Subcutaneous abdominal adipose tissue (tissue), 5 donors: Measurements from ENCODE around the gene SPOCD1.

ENCODE experiments used
- H3K27ac ChIP-seq: one replicate; pipeline ENCODE4 v1.7.0; 2013; ENCODE audit warnings: low read depth, mild to moderate bottlenecking, inconsistent platforms, low read length, moderate library complexity
- H3K27me3 ChIP-seq, 5 donors: one replicate each; pipeline ENCODE4 v1.7.0; 2013; ENCODE audit warnings: low read length in 5 of 5, inconsistent platforms in 1 of 5; ENCODE audit not compliant: control insufficient read depth in 5 of 5, insufficient read depth in 4 of 5
- H3K36me3 ChIP-seq, 5 donors: one replicate each; pipeline ENCODE4 v1.7.0; 2013; ENCODE audit warnings: low read length in 5 of 5; ENCODE audit not compliant: control insufficient read depth in 5 of 5, insufficient read depth in 5 of 5
- H3K4me1 ChIP-seq, 5 donors: one replicate each; pipeline ENCODE4 v1.7.0; 2013; ENCODE audit warnings: low read length in 5 of 5, mild to moderate bottlenecking in 3 of 5, moderate library complexity in 1 of 5; ENCODE audit not compliant: control insufficient read depth in 5 of 5, insufficient read depth in 5 of 5
- H3K4me3 ChIP-seq, 5 donors: one replicate each; pipeline ENCODE4 v1.7.0; 2013; ENCODE audit warnings: low read length in 5 of 5, low read depth in 1 of 5
- H3K9ac ChIP-seq, 5 donors: one replicate each; pipeline ENCODE4 v1.7.0; 2013; ENCODE audit warnings: low read length in 5 of 5, mild to moderate bottlenecking in 4 of 5, moderate library complexity in 3 of 5
- H3K9me3 ChIP-seq, 5 donors: one replicate each; pipeline ENCODE4 v1.7.0; 2013; ENCODE audit warnings: low read length in 5 of 5; ENCODE audit not compliant: control insufficient read depth in 5 of 5
- donor health status: healthy.
- donor health status: healthy.
- donor health status: healthy.
- donor health status: healthy.
- donor health status: healthy.

The SPOCD1 gene

GRCh38 chr1:31783846-31784245, 32.0 kb downstream of the SPOCD1 start:
- Histone ChIP-seq H3K27ac (no peak overlapping the region), H3K4me3 (no peak overlapping the region), H3K4me1 (peaks cover 0 to 14% (median 10%) of the 10 kb centered on the region in 5 donors), H3K27me3 (peaks cover 0 to 12% (median 3%) of the 10 kb centered on the region in 5 donors), H3K9ac (no peak overlapping the region), H3K9me3 (no peaks in the 10 kb centered on the region), H3K36me3 (no peaks in the 10 kb centered on the region)

- Histone ChIP-seq H3K9me3 (no peaks in the 10 kb centered on the region), H3K27ac (no peak overlapping the region), H3K4me1 (peaks cover 0 to 3% (median under 1%) of the 10 kb centered on the region in 5 donors), H3K27me3 (peaks cover 0 to 16% (median 5%) of the 10 kb centered on the region in 5 donors), H3K9ac (no peak overlapping the region), H3K36me3 (no peaks in the 10 kb centered on the region), H3K4me3 (no peak overlapping the region)
Observed at GRCh38 chr1:31782421-31783410, 33.1 kb downstream of the SPOCD1 start.

GRCh38 chr1:31781756-31782371, 34.0 kb downstream of the SPOCD1 start:
- Histone ChIP-seq H3K27me3 (peaks cover 0 to 18% (median 6%) of the 10 kb centered on the region in 5 donors), H3K27ac (no peak overlapping the region), H3K4me1 (peaks cover 0 to 2% (median 0%) of the 10 kb centered on the region in 5 donors), H3K4me3 (no peak overlapping the region), H3K9ac (no peak overlapping the region), H3K36me3 (no peaks in the 10 kb centered on the region), H3K9me3 (no peaks in the 10 kb centered on the region)

DNA sequence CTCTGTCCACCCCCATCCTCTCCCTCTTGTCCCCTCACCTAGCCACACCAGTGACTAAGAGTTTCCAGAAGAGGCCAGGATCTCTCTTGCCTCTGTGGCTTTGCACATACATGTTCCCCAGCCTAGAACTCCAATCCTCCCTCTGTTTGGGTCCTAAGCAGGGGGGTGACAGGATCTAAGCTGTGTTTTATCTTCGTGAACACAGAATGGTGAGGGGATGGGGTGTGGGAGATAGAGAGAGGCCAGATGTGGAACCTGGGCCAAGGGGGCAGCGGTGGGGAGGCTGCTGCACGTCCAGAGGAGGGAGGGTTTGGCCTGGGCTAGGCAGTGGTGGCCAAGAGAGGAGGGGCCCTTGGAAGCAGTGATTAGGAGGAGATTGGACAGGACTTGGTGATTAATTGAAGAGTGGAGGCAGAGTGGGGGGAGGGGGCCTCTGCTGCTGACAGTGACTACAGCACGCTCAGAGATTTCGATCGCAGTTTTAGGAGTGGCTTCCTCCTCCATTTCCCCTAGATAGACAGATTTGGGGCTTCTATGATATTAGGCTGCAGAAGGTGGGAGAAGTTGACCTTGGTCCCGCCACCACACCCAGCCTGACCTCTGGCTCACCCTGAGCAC, 34.6 kb downstream of the SPOCD1 start:
- H3K36me3 ChIP-seq = no peaks in the 10 kb centered on the region
- H3K9ac ChIP-seq = no peak overlapping the region
- no peaks in the 10 kb centered on the region for H3K9me3 ChIP-seq
- no peak overlapping the region for H3K27ac ChIP-seq
- H3K4me3 ChIP-seq = no peak overlapping the region
- H3K4me1 ChIP-seq = peaks cover 0 to 2% (median 0%) of the 10 kb centered on the region in 5 donors
- H3K27me3 ChIP-seq = peaks cover 0 to 23% (median 12%) of the 10 kb centered on the region in 5 donors

DNA sequence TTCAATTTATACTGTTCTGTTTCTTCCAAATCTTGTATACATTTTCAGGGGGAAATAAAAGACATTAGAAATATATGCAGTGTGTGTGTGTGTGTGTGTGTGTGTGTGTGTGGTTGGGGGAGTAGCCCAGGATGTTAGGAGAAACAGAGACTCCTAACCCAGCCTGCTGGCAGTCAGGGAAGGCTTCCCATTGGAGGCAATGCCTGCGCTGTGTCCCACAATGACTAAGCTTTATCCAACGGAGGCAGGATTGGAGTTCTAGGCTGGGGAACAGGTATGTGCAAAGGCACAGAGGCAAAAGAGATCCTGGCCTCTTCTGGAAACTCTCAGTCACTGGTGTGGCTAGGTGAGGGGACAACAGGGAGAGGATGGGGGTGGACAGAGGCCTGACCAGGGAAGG, 35.2 kb downstream of the SPOCD1 start:
- Histone ChIP-seq H3K9ac (no peak overlapping the region), H3K36me3 (no peaks in the 10 kb centered on the region), H3K27ac (no peak overlapping the region), H3K4me3 (no peak overlapping the region), H3K9me3 (no peaks in the 10 kb centered on the region), H3K27me3 (peaks cover 0 to 28% (median 12%) of the 10 kb centered on the region in 5 donors), H3K4me1 (peaks cover 0 to 2% (median 0%) of the 10 kb centered on the region in 5 donors)

GRCh38 chr1:31779687-31780086, 36.1 kb downstream of the SPOCD1 start:
- Histone ChIP-seq H3K4me3 (no peak overlapping the region), H3K9me3 (no peaks in the 10 kb centered on the region), H3K27ac (no peak overlapping the region), H3K36me3 (no peaks in the 10 kb centered on the region), H3K4me1 (peaks cover 0 to 2% (median 0%) of the 10 kb centered on the region in 5 donors), H3K9ac (no peak overlapping the region), H3K27me3 (peaks cover 1 to 36% (median 20%) of the 10 kb centered on the region in 5 donors)

DNA sequence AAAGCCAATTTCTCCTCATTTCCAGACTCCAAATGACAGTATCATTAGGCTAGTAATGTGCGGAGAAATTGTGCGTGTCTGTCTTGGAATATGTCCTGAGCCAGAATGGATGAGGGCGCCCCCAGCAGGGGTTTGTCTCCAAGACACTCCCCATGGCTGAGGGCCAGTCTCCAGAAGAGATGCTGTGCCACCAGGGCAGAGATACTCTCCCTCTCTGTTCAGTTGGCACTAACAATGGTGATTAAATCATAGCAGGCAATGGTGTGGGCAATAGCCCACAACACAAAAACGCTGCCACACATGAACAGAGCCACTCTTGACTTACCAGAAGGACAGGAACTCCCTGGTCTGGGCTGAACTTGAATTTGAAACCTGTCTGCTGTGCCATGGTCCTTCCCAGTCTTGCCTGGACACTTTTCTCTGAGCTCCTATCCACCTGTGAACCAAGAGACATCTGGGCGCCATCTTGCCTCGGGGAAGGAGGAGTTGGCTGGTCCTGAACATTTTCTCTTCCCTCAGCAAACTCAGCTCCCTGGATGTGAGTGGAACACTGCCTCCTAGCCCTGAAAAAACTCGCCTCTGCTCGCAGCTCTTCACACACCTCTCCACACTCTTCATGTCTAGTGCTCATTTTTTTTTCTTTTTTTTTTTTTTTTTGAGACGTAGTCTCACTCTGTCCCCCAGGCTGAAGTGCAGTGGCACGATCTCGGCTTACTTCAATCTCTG, 36.9 kb downstream of the SPOCD1 start:
- Histone ChIP-seq H3K27me3 (peaks cover 3 to 43% (median 27%) of the 10 kb centered on the region in 5 donors), H3K4me1 (peaks cover 0 to 2% (median 0%) of the 10 kb centered on the region in 5 donors)

DNA sequence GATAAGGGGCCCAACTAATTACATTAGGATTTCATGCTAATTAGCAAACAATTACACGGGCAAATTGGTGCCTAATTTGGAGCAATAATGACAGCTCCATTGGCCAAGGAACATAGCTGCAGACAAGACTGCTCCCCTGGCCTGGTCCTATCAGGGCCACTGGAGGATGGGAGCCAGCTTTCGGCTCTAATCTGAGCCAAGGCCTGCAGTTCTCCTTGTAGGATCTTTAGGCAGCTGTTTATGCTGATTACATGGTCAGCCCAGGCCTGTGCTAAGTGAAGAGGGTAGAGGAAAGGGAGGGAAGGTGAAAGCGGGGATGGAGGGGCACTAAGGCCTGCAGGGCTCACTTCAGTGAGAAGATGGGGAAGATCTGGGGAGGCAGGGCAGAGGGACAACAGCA, 39.3 kb downstream of the SPOCD1 start:
- Histone ChIP-seq H3K36me3 (no peaks in the 10 kb centered on the region), H3K4me1 (peaks cover 2 to 17% (median 12%) of the 10 kb centered on the region in 5 donors), H3K4me3 (no peak overlapping the region), H3K9me3 (no peaks in the 10 kb centered on the region), H3K27me3 (peaks cover 18 to 65% (median 45%) of the 10 kb centered on the region in 5 donors), H3K27ac (no peak overlapping the region), H3K9ac (no peak overlapping the region)

More for the DNA sequence above, 36.9 kb downstream of the SPOCD1 start:
- Histone ChIP-seq H3K27ac (no peak overlapping the region), H3K9ac (no peak overlapping the region), H3K4me3 (no peak overlapping the region), H3K36me3 (no peaks in the 10 kb centered on the region), H3K9me3 (no peaks in the 10 kb centered on the region)

GRCh38 chr1:31776032-31776431, 39.8 kb downstream of the SPOCD1 start:
- Histone ChIP-seq H3K4me1 (peaks cover 2 to 17% (median 12%) of the 10 kb centered on the region in 5 donors), H3K36me3 (no peaks in the 10 kb centered on the region), H3K4me3 (no peak overlapping the region), H3K9me3 (no peaks in the 10 kb centered on the region), H3K27me3 (peaks cover 18 to 65% (median 47%) of the 10 kb centered on the region in 5 donors), H3K27ac (no peak overlapping the region), H3K9ac (no peak overlapping the region)
